Stimulated activated CD8-positive, alpha-beta memory T cell treated with anti-CD3 and anti-CD28 coated beads, Interleukin-4, amount 100 ng/mL, for 24 hours (primary cell): ENCODE results near the gene PCED1B.
"Not testable (repeated sequence)": the region's sequence is repeated elsewhere in the genome, so short reads cannot be mapped to it uniquely, and the experiment has no call there.

Experiments used
- DNase-seq: peaks from one replicate; pipeline ENCODE4 v3.0.0-alpha.2; 2020; ENCODE audit warnings: low read depth

The PCED1B gene

DNA sequence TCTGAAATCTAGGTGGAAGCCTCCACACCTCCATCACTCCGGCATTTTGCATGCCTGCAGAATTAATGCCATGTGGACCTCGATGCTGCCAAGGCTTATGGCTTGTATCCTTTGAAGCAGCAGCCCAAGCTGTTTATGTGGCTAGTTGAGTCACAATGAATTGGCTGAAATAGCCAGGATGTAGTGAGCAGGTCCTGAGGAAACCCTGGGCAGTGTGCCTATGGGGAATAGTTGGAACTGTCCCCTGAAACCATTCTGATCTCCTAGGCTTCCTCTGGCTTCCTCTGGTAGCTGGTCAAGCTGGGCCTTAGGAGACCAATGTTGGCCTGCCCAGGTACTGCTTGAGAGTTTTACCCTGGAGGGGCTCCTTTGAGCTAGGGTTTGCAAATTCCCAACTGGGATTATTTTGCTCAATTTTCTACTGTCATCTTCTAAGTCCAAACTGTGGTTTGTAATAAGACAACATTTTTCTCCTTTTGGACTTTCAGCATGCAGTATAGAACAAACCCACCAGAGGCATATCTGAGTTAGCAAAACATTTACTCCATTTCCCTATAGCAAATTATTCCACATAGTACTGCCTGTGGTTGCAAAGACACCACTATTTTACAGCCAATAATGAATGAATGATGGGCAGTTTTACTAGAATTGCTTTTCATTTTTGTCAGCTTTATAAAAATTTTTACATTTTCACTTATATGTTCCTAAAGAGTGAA is 85.5 kb downstream of the PCED1B start:
- no peak for DNase-seq

DNA sequence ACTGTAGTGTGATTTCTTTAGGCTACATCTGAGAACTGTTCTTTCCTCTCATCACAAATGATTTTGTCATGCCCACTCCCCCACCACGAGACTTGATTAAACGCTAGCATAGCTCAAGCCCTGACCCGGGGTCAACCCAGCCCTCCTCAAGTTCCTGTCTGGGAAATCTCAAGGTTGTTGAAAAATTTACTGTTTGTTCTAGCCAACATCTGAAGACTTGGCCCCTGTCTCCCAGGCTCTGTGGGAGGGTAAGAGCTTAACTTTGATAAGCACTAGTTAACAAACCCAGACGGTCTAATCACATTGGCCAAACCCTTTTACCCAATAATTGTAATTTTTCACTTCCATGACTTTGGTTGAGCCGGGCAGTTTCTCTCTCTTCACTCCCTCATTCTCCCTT is 86.5 kb downstream of the PCED1B start:
- DNase-seq, result no peak

- no peak for DNase-seq
Observed at GRCh38 chr12:47166365-47166764, 86.9 kb downstream of the PCED1B start.

DNA sequence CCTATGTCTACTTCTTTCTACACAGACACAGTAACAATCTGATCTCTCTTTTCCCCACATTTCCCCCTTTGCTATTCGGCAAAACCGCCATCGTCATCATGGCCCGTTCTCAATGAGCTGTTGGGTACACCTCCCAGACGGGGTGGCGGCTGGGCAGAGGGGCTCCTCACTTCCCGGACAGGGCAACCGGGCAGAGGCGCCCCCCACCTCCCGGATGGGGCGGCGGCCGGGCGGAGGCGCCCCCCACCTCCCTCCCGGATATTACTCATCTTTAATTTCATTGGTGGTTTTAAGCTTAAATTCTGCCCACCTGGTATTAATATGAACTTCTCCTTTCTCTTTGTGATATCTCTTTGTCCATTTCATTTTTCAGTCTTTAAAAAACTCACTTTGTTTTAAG is 90.9 kb downstream of the PCED1B start:
- DNase-seq, result not testable (repeated sequence)

DNA sequence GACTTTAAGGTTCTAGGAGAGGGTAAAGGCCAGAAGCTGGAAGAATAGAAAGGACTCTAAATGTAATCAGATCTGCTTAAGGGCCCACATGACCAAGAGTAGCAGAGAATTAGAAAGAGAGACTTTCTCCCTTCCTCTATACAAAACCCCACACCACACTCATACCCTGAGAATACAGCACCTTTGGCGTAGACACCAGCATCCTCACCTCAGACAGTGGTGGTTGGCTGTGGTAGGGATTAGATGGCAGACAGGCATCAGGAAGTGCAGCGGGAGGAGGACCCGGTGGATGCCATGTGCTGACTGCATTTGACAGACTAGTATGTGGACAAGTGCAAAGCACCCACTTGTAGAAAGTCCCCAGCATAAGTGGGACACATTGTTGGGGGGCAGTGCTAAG is 98.6 kb downstream of the PCED1B start:
- DNase-seq, result no peak

DNA sequence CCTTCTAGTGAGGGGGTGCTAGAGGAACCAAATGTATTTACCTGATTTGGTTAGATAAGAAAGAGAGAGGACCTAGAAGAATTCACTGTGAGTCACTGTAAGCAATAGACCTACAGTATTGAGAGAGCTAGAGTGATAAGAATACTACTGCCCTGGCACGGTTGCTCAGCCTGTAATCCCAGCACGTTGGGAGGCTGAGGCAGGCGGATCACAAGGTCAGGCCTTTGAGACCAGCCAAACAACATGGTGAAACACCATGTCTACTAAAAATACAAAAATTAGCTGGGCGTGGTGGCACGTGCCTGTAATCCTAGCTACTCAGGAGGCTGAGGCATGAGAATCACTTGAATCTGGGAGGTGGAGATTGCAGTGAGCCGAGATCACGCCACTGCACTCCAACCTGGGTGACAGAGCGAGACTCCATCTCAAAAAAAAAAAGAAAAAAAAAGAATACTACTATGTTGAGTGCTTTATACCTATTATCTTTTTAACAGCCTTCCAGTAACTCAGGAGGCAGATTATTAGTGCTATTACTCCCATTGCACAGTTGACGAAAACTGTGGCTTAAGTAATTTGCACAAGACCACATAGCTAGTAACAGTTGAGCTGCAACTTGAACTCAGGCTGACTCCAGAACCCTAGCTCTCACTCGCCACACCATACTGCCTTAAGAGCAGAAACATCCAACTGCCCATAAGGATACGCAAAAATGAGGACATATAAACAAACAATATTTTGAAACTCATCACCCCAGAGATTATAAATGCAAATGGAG is 102.9 kb downstream of the PCED1B start:
- not testable (repeated sequence) for DNase-seq

DNA sequence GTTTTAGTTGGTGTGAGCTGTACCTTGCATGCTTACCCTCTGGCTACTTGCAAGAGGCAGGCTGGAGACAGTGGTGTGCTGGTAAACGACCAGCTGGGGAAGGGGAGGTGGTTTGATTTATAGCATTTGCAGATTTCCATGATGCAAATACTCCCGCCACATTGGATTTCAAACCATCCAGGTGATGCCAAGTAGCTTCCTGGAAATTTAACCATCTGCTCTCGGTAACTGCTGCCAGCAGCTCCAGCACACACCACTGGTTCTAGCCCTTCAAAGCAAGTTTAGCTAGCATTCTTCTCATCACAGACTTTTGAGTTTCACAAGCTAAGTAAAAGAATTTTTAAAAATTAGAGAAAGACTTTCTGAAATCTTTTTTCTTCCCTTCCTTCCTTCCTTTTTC is 104.8 kb downstream of the PCED1B start:
- no peak for DNase-seq

GRCh38 chr12:47184813-47185212 is 105.4 kb downstream of the PCED1B start:
- DNase-seq, result no peak

- no peak for DNase-seq
Observed at GRCh38 chr12:47186246-47186645, 106.8 kb downstream of the PCED1B start.

DNA sequence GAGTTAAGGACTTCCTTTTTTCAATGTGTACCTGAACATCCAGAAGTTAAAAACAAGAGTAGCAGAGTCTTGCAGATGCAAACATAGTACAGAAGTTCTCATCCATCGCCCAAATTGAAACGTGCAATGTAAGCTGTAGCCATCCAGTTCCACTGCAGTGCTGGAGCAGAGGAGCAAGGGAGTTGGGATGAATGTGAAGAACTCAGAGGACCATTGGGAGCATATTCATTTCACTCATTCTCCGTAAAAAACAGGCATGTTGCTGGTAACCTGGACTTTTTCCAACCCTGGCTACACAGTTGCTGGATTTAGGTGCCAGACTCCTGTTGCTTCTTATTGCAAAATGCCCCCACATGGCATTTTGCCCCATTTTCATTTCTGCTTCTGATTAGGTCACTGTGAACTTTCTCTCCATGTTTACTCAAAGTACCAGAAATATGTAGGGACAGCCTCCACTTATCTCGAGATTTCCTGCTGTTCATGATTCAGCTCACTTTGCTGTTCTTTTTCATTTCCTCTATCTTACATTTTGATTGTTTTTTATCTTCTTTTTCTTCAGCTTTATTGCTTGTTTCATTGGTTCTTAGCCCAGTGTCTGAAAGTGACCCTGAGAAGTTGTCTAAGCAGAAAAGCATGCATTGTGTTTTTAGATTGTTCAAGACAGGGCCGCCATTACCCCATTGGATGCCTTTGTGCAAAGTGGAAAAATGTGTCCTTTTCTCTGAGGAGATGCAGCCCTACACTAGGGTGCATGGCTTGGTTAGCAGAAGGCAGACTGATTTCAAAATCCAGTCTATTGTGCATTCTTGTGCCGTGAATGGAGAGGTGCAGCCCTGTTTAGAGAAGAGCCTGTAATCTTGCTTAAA is 109.4 kb downstream of the PCED1B start:
- no peak for DNase-seq

DNA sequence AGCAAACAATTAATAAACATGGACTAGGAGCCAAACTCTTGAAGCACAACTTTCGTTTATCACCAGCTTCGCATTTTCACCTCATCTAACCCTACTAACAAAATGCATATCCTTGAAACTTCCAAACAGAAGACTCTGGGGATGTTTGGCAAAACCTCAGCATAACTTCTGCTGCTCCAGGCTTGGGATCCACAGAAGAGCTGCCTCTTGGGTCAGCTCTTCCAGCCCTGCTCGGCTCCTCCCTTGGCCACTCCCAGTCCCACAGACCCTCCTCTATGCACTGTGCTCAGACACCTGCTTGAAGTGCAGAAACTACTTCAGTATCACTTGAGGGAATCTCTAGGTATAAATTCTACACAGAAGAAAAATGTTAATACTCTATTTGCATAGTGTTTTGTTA is 110.3 kb downstream of the PCED1B start:
- DNase-seq, result no peak

- DNase-seq, result no peak
Observed at GRCh38 chr12:47190271-47190750, 110.9 kb downstream of the PCED1B start.

DNA sequence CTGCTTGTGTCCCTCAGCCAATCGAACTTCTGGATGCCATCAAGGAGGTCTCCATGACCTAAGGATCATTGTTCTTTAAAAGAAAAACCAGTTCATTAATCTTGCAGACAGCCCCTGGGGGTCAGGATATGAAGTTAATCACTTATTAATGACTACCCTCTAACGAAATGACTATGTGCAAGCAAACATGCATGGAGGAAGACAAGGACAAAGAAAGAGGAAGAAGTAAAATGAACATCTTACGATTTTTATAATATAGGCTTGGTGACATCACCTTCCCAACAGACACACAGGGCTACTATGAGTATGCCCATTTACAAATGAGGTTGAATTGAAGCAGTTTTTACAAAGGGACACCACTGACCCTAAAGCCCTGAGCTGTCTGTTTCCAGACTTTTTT is 111.5 kb downstream of the PCED1B start:
- DNase-seq, result no peak

DNA sequence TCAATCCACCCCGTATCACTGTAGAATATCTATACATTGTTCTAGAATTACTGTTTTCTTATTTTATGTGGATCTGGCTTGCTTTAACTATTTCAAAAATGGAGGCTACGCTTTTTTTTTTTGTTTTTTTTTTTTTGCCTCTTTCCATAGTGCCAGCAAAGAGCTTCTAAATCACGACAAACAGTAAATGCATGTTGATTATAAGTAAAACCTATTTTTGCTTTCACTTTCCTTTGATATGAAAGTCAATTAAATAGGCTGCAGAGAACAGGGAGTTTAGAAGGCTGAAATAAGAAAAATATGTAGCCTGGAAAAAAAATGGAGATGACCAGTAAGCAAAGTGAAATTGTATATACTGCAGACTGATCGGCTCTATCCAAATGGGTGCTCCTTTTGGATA is 112.6 kb downstream of the PCED1B start:
- DNase-seq, result no peak

GRCh38 chr12:47193066-47193465 is 113.6 kb downstream of the PCED1B start:
- DNase-seq, result no peak

DNA sequence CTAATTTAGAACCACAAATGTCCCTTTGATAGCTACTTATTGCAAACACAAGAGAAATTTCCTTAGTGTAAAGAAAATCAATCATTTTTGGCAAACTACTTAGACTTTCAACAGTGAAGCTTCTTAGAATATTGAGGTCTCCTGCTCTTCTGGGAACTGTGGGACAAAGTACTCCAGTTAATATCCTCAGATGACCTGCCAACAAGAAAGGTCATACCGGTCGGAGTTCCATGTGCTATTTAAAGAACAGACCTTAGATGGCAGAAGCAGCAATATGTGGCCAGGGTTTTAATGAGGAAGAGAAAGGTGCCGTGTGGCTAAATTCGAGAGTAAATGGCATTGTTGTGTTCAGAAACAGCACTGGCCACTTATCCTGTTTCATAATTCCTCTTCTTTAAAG is 115.1 kb downstream of the PCED1B start:
- no peak for DNase-seq

DNA sequence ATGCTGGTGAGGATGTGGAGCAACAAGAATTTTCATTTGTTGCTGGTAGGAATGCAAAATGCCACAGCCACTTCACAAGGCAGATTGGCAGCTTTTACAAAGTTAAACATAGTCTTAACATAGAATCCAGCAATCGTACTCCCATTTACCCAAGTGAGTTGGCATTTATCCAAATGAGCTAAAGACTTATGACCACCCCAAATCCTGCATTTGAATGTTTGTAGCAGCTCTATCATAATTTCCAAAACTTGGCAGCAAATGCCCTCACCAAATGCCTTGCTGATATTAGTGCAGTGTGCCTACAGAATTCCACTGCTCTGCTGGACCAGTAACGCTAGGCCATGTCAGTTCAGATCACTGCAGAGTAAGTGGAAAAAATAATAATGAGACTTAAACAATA is 121.0 kb downstream of the PCED1B start:
- DNase-seq, result no peak

DNA sequence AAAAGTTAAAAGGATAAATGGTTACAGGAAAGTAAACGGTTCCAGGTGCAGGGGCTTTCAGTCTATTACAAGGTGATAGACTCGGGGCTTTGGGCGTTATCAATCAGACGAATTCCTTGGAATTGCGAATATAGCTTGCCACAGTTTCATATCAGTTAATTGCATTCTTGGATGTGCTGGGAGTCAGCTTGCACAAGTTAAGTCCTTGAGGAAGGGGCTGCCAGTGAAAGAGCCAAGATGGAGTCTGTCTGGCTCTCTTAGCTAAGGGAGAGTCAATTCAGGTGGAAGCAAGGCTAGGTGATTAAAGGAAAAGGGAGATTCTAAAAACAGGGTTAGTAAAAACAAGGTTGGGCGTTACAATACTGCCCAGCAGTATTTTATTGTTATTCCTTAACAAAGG is 121.8 kb downstream of the PCED1B start:
- not testable (repeated sequence) for DNase-seq

- DNase-seq, result no peak
Observed at GRCh38 chr12:47202176-47202575, 122.8 kb downstream of the PCED1B start.

DNA sequence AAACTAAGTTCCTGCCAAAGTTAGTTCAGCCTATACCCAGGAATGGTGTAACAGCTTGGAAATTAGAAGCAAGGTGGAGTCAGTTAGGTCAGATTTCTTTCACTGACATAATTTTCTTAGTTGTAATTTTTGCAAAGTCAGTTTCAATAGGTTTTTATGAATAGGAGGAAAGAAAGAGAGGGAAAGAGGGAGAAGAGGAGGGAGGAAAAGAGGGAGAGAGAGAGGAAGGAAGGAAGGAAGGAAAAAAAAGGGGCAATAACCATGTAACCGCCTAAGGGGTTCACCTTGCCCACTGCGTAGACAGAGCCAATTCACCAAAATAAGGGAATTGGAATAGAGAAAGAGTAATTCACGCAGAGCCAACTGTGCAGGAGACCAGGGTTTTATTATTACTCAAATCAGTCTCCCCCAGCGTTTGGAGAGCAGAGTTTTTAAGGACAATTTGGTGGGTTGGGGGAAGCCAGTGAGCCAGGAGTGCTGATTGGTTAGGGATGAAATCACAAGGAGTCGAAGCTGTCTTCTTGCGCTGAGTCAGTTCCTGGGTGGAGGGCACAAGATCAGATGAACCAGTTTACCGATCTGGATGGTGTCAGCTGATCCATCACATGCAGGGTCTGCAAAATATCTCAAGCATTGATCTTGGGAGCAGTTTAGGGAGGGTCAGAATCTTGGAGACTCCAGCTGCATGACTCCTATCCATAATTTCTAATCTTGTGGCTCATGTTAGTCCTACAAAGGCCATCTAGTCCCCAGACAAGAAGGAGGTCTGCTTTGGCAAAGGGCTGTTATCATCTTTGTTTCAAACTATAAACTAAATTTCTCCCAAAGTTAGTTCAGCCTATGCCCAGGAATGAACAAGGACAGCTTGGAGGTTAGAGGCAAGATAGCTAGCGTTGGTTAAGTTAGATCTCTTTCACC is 126.4 kb downstream of the PCED1B start:
- no peak for DNase-seq
